Astrocyte of the cerebellum (primary cell): ENCODE data around the gene KAT8.

Source experiments
- DNase-seq: peaks from one replicate; pipeline ENCODE4 v3.0.0-alpha.2; 2011; ENCODE audit warnings: low read depth
- H3K4me3 ChIP-seq: 2 replicates; pipeline ENCODE4 v1.5.1; 2011; ENCODE audit warnings: mild to moderate bottlenecking, low read depth, low read length, moderate library complexity
- in situ Hi-C: cut with HindIII; loops from 2 replicates; pipeline ENCODE4 v1.10.0; 2017; ENCODE audit warnings: low sequenced_read_pairs
- TF ChIP-seq, protein P1 (sequence below): IDR thresholded peaks from 2 replicates; pipeline ENCODE4 v1.5.1; 2012; ENCODE audit warnings: low read length, low read depth, moderate library complexity, mild to moderate bottlenecking; ENCODE audit errors: missing control alignments

The KAT8 gene

DNA sequence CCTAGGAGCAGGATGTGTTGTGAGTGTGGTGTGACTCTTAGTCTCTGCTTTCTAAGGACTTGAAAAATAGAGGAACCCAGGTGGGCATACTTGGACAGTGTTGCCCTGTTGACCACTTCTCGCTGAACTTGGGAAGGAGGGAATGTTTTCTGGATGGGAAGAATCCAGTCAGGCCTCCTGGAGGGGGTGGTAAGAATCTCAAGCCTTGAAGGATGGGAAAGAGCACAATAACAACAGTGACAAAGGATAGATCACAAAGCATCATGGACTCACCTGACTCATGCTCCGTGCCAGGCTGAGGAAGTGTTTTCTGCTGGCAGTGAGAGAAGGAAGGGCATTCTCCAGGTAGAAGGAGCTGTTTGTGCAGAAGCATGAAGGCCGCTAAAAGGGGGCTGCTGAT lies 8.4 kb downstream of the KAT8 start:
- in situ Hi-C loops = no loop called here
- TF ChIP-seq, protein P1, sequence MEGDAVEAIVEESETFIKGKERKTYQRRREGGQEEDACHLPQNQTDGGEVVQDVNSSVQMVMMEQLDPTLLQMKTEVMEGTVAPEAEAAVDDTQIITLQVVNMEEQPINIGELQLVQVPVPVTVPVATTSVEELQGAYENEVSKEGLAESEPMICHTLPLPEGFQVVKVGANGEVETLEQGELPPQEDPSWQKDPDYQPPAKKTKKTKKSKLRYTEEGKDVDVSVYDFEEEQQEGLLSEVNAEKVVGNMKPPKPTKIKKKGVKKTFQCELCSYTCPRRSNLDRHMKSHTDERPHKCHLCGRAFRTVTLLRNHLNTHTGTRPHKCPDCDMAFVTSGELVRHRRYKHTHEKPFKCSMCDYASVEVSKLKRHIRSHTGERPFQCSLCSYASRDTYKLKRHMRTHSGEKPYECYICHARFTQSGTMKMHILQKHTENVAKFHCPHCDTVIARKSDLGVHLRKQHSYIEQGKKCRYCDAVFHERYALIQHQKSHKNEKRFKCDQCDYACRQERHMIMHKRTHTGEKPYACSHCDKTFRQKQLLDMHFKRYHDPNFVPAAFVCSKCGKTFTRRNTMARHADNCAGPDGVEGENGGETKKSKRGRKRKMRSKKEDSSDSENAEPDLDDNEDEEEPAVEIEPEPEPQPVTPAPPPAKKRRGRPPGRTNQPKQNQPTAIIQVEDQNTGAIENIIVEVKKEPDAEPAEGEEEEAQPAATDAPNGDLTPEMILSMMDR = no peak
- H3K4me3 ChIP-seq = no peak overlapping the region
- no peak for DNase-seq

DNA sequence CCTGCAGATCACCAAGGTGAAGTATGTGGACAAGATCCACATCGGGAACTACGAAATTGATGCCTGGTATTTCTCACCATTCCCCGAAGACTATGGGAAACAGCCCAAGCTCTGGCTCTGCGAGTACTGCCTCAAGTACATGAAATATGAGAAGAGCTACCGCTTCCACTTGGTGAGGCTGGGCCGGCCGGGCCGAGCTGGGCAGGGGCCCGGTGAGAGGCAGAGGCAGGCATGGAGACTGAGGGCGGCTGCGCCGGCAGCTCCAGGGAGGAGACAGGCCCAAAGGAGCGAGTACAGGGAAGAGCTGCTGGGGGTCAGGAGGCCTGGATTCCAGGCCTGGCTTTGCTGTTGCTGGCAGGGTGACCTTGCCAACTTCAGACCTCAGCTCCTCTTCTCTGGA lies 9.7 kb downstream of the KAT8 start:
- TF ChIP-seq, protein P1 = no peak

DNA sequence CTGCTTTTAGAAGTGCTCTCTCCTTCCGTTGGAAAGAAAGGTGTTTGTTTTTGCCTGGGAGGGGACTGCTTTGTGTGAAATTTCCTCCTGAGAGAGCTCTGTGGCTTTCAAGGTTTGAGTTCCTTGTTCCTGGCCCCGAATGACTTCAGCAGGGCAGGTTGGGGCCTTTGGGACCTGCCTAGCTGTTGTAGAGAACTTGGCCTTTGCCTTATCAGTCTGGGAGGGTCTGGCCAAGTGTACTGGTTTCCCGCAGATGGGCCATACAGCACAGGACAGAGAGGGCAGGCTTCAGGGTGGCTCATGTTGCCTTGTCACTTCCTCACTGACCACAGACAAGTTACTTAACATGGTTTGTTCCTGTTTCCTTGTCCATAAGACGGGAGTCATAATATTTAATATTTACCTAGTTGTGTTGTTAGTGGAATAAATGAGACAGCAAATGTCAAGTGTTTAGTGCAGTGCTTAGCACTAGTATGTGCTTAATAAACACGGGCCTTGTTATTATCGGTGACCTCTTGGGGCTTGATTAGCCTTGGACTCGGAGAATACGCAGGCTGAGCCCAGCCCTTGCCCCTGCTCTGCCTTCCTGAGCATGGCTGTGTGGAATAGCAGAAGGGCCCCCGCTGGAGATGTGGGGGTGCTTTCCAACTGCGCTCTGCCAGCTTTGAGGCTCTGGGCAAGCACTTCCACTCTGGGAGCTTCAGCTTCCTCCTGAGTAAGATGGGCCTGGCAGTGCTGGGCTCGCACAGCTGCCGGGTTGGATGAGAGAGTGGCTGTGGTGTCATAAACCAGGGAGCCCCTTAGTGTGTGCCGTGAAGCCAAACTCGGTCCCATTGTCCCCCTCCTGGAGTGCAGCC lies 11.5 kb downstream of the KAT8 start:
- H3K4me3 ChIP-seq = no peak overlapping the region
- DNase-seq = no peak

More for the DNA sequence above, 9.7 kb downstream of the KAT8 start:
- H3K4me3 ChIP-seq = no peak overlapping the region
- in situ Hi-C loops = no loop called here
- DNase-seq = no peak

DNA sequence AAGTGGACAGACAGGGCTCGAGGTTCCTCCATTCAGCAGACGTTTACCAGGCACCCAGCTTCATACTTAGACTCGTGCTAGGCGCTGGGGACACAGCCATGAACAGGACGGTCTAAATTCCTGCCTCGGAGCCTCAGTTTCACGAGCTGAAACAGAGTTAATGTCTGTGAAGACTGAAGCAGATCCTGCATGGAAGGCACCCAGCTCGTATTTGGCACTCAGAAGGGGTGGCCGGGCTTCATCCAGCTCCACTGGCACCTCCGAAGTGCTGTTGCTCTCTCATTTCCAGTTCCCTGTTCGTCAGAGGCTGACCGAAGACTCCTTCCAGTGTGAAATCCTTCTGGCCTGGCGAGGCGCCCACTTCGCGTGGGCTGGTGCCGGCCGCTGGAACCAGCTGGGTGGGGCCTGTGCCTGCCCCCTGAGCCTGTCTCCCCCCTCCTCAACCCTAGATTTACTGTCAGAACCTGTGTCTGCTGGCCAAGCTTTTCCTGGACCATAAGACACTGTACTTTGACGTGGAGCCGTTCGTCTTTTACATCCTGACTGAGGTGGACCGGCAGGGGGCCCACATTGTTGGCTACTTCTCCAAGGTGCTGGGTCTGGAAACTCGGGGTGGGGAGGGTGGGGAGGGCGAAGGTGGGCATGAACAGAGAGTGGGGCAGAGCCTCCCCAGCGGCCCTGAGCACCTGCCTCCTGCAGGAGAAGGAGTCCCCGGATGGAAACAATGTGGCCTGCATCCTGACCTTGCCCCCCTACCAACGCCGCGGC lies 12.3 kb downstream of the KAT8 start:
- TF ChIP-seq, protein P1 = no peak
- in situ Hi-C loops = no loop called here
- DNase-seq = no peak
- no peak overlapping the region for H3K4me3 ChIP-seq

More for the DNA sequence above, 11.5 kb downstream of the KAT8 start:
- in situ Hi-C loops = no loop called here
- TF ChIP-seq, protein P1 = no peak

DNA sequence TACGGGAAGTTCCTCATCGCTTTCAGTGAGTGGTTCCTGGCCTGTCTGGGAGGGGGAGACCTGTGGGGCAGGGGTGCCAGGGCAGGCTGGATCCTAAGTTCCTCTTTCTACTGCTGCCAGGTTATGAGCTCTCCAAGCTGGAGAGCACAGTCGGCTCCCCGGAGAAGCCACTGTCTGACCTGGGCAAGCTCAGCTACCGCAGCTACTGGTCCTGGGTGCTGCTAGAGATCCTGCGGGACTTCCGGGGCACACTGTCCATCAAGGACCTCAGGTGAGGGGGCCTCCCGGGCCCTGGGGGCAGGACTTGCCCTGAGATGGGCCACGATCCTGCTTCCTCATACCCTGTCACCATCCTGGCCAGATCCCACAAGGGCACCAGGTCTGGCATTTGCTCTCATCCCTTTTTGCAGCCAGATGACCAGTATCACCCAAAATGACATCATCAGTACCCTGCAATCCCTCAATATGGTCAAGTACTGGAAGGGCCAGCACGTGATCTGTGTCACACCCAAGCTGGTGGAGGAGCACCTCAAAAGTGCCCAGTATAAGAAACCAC lies 12.9 kb downstream of the KAT8 start:
- no peak for DNase-seq
- in situ Hi-C loops = no loop called here
- TF ChIP-seq, protein P1 = no peak
- no peak overlapping the region for H3K4me3 ChIP-seq

DNA sequence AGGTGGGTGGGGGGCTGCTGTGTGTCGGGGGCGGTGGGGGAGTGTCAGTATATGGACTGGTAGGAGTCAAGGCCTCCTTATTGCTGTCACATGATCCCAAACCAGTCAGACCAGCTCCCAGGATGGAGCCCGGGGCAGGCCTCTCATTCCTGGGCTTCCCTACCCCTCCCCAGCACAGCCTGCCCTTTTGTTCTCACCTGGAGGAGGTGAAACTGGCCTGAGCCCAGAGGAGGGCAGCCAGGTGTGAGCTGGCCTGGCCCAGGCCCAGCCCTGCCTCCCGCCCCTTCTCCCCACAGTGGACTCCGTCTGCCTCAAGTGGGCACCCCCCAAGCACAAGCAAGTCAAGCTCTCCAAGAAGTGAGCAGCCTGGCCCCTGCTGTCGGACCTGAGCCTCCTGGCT lies 13.4 kb downstream of the KAT8 start:
- in situ Hi-C loops = no loop called here
- no peak overlapping the region for H3K4me3 ChIP-seq
- DNase-seq = no peak
- TF ChIP-seq, protein P1 = no peak
